Activated naive CD8-positive, alpha-beta T cell treated with anti-CD3 and anti-CD28 coated beads, Interleukin-2, amount 50 U/mL, for 16 hours (primary cell): Measurements from ENCODE around the gene ITIH3.

Experiments used
- DNase-seq: peaks from one replicate; pipeline ENCODE4 v3.0.0-alpha.2; 2020; ENCODE audit warnings: low read depth, low spot score

Gene ITIH3

DNA sequence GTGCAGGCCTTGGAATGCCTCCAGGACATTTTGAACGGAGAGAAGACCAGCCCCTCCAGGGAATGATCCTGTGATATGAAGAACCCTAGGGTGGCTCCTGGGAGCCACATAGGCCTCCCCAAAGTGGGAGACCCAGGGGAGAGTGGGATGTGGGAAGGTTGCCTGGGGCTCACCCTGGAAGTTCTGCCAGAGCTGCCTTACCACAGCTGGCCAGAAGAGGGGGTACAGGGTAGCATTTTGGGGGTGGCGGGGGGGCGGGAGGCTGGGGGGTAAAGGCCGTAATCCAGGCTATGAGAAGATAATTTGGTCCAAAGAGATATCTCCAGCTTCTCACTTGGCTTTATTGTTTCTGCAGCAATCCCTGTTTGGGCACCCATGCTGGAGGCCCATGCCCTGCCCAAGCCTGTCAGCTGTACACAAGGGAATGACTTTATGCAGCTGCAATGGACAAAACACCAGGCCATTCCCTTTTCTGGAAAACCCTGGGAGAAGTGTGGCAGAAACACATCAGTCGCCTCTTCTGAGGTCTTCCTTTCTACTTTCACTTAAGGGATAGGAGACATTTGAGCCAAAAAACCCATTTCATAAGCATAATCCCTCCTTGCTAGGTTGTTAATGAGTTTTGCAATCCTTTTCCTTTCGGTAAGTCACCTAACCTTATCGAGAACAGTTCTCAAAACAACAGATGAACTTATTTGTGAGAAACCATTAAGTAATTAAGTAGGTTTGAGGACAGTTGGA is 51.3 kb downstream of the ITIH3 start:
- DNase-seq, result no peak

DNA sequence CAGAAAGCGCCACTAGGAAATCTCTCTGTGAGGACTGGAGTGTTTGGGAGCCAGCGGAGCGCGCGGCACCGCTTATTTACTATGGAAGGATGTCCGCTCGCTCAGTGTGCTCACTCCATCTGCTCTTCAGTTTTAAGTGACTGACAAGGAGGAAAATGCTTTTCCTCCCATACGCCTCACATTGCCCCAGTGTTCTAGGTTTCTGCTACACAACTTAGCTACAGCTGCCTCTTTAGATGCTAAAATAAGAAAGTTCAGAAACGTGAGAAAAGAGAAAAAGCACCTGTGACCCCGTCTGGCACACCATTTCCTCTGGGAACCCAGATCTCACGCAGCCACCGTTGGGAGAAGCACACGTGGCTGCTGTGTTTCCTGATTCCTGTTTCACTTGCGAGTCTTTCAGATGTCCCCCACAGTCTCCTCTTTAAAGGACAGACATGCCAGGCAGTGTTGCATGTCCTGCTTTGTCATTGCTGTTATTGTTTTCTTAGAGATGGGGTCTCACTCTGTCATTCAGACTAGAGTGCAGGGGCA is 51.9 kb downstream of the ITIH3 start:
- DNase-seq, result no peak

DNA sequence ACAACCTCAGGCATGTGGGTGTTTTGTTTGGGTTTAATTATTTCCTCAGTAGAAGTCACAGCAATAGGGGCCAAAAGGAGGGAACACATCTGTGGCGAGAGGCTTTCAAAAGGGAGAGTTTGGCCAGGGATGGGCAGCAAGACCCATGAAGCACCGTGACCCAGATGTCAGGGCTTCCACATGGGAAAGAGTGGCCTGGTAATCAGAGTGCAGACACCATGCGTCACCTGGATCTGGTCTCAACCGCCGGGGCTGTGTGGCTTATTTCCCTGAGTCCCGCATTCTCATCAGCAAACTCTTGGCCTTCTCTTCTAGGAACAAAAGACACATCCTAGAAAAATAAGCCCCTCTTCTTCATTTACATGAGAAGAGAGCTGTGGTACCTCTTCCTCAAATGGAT is 52.6 kb downstream of the ITIH3 start:
- DNase-seq, result no peak

DNA sequence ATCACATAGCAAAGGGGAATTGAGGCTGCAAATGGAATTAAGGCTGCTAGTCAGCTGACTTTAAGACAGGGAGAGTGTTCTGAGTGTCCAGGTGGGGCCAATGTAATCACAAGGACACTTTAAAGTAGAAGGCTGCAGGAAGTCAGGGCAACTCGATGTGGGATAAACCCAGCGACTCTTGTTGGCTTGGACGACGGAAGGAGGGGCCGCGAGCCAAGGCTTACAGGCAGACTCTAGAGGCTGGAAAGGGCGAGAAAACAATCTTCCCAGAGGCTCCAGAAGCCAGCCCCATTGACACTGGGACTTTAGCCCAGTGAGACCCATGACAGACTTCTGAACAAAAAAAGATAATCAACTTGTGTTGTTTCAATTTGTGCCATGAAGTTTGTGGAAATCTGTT is 53.1 kb downstream of the ITIH3 start:
- no peak for DNase-seq

DNA sequence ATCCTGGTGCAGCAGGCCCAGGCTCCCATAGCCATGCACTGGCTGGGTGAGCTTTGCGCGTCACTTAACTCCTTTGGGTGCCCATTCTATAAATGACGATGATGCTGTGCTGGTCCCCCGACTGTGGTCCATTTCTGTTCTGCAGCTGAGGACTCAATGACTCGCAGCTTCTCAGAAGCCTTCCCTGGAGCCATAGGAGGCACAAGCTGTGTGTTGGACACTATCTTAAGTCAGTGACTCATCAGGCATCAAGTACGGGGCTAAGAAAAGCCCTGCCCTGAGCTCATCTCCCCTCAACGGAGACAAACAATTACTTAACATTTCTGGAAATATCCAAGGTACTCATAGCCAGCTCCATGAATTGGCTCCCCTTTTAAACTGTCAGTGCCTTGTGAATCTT is 54.0 kb downstream of the ITIH3 start:
- no peak for DNase-seq

DNA sequence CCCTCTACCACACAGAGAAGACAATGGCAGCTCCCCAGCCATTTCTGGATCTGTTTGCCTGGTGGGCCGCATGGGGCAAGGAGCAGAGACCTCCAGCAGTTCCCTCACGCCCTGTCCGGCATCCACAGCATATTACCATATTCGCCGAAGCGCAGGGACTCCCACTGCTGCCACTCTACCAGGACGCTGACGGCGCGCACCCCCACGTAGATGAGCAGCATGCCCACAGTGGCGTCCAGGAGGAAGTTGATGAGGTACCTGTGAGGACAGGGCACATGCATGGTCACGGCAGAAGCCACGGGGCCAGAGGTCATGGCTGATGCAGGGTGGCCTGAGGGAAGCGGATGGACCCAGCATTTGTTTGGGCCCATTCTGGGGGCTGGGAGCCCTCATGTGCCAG is 55.1 kb downstream of the ITIH3 start:
- no peak for DNase-seq

DNA sequence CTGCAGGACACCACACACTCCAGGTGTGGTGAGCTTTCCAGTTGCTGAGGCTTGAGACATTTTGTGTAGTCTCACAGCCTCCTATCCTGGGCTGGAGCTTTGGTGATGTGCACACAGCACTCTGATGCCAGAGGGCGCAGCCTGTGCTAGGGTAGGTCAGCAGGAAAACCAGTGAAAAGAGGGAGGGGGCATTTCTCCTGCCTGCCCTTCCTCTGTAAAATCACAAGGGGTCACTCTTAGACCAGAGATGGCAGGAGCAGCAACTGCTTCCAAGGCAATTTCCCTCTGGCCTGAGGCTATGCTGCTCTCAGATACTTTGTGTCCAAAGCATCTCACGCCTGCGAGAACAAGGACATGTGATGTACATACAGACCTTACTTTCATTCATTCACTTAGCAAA is 56.8 kb downstream of the ITIH3 start:
- DNase-seq, result no peak

DNA sequence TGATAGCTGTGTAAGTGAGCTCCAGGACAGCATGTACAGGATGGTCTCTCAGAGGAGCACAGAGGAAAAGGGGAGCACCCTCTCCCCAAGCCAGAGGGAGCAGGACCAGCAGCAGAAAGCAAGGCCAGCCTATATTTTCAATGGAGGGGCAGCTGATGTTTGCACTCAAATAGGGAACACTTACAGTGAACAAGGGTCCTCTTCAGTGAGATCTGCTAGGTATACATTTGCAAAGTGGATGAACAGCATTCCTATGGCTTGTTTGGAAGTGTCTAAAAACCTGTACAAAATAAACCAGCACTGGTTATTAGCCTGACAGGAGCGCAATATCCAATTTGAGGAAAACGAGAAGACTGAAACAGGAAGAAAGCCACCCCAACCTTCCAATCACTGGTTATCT is 57.8 kb downstream of the ITIH3 start:
- DNase-seq, result no peak

DNA sequence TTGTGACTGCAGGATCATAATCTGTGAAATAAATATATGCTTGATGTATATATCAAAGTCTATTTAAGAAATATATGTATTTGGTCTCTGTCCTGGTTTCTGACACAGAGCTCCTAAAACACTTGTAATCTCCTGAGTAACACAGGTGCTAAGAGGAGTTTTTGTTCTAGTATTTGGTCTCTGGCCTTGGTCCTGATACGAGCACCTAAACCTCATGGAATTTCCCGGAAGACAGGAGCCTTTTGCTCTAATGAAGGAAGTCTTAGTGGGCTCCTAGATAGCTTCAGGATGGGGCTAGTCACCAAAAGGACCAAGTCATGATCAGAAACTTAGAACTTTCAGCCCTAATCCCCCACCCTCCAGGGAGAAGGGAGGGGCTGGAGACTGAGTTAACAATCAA is 59.4 kb downstream of the ITIH3 start:
- no peak for DNase-seq

DNA sequence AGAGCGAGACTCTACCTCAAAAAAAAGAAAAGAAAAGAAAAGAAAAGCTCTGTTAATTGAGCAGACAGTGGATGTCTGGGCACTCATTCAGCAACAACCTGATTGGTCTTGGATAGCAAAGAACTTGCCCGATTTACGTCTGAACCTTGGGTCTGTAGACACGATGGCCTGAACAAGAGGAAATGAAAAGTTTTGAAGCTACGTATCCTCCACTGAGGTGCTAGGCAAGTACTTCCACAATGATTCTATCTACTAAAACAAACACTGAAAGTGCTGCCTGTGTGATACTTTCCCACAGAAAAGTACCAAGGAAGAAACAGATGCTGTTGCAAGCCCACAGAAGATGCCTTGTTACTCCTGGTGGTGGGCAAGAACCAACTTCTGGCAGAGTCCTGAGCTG is 62.1 kb downstream of the ITIH3 start:
- no peak for DNase-seq

DNA sequence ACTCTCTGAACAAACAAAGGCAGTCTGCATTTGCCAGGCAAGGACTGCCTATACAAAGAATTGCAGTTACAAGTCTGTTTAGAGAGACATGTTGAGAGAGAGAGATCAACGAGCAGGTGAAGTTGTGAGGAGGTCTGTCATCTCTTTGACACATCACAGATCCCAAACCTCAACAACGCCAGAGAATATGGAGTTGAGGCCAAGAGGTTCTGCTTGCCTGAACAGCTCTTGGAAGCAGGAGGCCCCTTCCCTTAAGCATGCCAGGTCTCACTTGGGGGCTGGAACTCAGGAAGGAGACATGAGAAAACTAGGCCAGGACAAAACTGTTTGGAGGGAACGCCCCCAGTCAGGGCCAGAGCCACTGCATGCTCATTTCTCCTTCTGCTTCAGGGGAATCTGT is 62.5 kb downstream of the ITIH3 start:
- DNase-seq, result no peak

DNA sequence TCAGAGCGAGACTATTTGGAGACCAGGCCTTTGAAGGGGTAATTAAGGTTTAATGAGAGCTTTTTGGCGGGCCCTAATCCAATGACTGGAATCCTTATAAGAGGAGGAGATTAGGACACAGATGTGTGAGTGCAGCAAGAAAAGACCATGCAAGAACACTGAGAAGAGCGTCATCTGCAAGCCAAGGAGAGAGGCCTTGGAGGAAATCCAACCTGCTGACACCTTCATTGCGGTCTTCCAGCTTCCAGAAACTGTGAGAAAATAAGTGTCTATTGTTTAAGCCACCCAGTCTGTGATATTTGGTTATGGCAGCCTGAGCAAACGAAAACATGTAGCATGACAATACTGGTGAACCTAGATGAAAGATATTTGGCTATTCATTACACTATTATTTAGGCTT is 63.3 kb downstream of the ITIH3 start:
- DNase-seq, result no peak
